ENCODE data around the gene PCNX3. TPM values are rescaled to one million over a fixed set of nuclear protein-coding genes. Genes with fewer than 3 reads are reported as not detected.

PCNX3 gene
- total RNA-seq, 4 donors from 2014 or later, result 24.1 to 44.1 (median 34.4) TPM

DNA sequence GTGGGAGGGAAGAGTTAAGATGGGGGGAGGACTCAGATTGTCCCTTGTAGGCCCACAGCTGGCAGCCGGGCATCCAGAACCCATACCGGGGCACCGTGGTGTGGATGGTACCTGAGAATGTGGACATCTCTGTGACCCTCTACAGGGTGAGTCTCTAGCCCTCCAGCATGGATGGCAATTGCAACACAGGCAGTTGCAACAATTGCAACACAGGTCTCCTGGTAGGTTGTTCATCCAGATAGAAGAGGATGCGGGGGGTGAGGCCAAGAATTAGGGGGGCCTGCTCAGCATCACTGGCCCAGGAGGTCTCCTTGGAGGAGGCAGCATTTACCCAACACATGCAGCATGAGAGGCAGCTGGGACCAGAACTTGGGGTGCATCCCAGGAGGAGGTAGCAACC lies 36.3 kb upstream of the PCNX3 start:
- 90 to 94% methylated on average over 4 of the region's 4 CpGs for WGBS, 2 donors
- no peak overlapping the region for H3K4me3 ChIP-seq (ENCODE audit: low read depth, poor library complexity, severe bottlenecking)
- no peak for DNase-seq (ENCODE audit: low spot score in 2 of 2)
- intact Hi-C loops (cut with DNase I; ENCODE audit: low total_unique reads), result loop anchor here (5.0 kb wide), 1 partner anchor 33 kb away; the partner anchor contains the start of gene MAP3K11
- TF ChIP-seq POLR2A (IDR thresholded peaks at IDR 0.05), result no peak
- no peak for TF ChIP-seq CTCF (IDR thresholded peaks at IDR 0.05)

DNA sequence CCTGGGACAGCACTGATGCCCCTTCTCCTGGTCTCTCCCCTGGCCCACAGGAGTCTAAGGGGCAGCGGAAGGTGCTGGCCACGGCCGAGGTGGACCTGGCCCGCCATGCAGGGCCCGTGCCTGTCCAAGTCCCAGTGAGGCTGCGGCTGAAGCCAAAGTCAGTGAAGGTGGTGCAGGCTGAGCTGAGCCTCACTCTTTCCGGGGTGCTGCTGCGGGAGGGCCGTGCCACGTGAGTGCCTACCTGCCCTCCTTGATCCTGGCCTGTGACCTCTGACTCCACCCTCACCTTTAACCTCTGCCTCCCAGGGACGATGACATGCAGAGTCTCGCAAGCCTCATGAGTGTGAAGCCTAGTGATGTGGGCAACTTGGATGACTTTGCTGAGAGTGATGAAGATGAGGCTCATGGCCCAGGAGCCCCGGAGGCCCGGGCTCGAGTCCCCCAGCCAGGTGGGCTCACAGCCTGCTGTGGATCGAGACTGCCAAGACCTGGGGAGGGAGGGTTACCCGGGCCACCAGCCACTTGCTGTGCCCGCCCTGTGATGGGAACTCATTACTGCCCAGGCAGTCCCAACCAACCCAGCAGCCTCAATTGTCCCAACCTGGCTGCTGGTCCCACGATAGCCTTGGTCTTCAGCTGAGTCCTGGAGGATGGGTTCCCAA lies 35.4 kb upstream of the PCNX3 start:
- intact Hi-C loops (cut with DNase I; ENCODE audit: low total_unique reads), result no loop called here
- 92 to 93% methylated on average over 17 to 19 of the region's 19 CpGs for WGBS, 2 donors
- no peak for DNase-seq (ENCODE audit: low spot score in 2 of 2)
- TF ChIP-seq CTCF (IDR thresholded peaks at IDR 0.05), result no peak
- TF ChIP-seq POLR2A (IDR thresholded peaks at IDR 0.05), result no peak
- H3K4me3 ChIP-seq (ENCODE audit: low read depth, poor library complexity, severe bottlenecking), result no peak overlapping the region

- H3K4me3 ChIP-seq (ENCODE audit: low read depth, poor library complexity, severe bottlenecking), result no peak overlapping the region
- TF ChIP-seq POLR2A (IDR thresholded peaks at IDR 0.05) (no peak), CTCF (IDR thresholded peaks at IDR 0.05) (no peak)
- intact Hi-C loops (cut with DNase I; ENCODE audit: low total_unique reads), result no loop called here
- 79 to 85% methylated on average over 8 of the region's 8 CpGs for WGBS, 2 donors
- DNase-seq (ENCODE audit: low spot score in 2 of 2), result no peak
These were observed 34.8 kb upstream of the PCNX3 start for GRCh38 chr11:65580756-65581155.

DNA sequence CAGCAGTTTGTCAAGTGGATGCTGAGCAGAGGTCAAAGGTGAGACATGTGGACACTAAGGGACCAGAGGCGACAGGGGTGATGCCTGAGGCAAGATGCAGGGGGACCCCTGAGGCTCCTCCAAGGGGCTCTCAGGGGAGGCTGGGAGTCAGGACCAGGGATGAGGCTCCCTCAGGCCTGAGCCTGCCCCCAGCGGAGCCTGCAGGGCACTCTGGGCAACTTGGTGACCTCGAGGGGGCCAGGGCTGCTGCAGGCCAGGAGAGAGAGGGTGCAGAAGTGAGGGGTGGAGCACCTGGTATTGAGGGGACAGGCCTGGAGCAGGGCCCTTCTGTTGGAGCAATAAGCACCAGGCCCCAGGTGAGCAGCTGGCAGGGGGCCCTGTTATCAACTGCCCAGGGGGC lies 33.6 kb upstream of the PCNX3 start:
- WGBS, 2 donors, result 89 to 92% methylated on average over 3 of the region's 3 CpGs
- intact Hi-C loops (cut with DNase I; ENCODE audit: low total_unique reads), result no loop called here
- TF ChIP-seq POLR2A (IDR thresholded peaks at IDR 0.05) (no peak), CTCF (IDR thresholded peaks at IDR 0.05) (no peak)
- no peak overlapping the region for H3K4me3 ChIP-seq (ENCODE audit: low read depth, poor library complexity, severe bottlenecking)
- DNase-seq (ENCODE audit: low spot score in 2 of 2), result no peak

DNA sequence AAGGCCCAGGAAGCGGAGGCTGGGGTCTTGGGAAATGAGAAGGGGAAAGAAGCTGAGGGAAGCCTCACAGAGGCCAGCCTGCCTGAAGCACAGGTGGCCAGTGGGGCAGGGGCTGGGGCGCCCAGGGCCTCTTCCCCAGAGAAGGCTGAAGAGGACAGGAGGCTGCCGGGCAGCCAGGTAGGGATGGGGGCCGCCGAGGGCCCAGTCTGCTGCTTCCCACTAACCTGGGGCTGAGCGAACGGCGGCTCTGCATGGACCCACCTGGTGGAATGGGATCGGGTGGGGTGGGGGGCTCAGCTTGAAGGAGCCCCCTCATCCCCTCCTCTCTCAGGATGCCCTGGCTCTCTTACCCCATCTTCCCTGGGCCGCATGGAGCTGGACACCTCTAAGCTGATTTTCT lies 32.0 kb upstream of the PCNX3 start:
- no peak overlapping the region for H3K4me3 ChIP-seq (ENCODE audit: low read depth, poor library complexity, severe bottlenecking)
- WGBS, 2 donors, result 81 to 98% methylated on average over 10 of the region's 10 CpGs
- no peak for DNase-seq (ENCODE audit: low spot score in 2 of 2)
- TF ChIP-seq CTCF (IDR thresholded peaks at IDR 0.05) (no peak), POLR2A (IDR thresholded peaks at IDR 0.05) (no peak)
- intact Hi-C loops (cut with DNase I; ENCODE audit: low total_unique reads), result no loop called here

DNA sequence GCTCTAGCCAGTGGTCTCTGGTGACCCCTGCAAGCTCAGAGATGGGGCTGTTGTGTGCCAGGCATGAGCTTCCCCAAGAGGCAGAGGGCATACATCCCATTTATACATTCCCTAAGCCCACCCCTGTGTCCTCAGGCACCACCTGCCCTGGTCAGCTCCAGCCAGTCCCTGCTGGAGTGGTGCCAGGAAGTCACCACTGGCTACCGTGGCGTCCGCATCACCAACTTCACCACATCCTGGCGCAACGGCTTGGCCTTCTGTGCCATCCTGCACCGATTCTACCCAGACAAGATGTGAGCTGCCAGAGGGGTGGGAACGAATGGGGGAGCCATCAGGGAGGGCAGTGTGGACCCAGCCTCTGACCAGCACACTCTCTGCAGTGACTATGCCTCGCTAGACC lies 31.5 kb upstream of the PCNX3 start:
- WGBS, 2 donors, result 72 to 84% methylated on average over 5 to 8 of the region's 8 CpGs
- no peak for TF ChIP-seq CTCF (IDR thresholded peaks at IDR 0.05)
- TF ChIP-seq POLR2A (IDR thresholded peaks at IDR 0.05), result no peak

More for the DNA sequence above, 31.5 kb upstream of the PCNX3 start:
- intact Hi-C loops (cut with DNase I; ENCODE audit: low total_unique reads), result no loop called here
- DNase-seq (ENCODE audit: low spot score in 2 of 2), result no peak
- no peak overlapping the region for H3K4me3 ChIP-seq (ENCODE audit: low read depth, poor library complexity, severe bottlenecking)
